ENCODE data around the gene SLC49A4. TPM values are rescaled to one million over a fixed set of nuclear protein-coding genes. Genes with fewer than 3 reads are reported as not detected.
A peak's percentile ranks its signal among the peaks of the same experiment; 100 is the strongest.

Gene SLC49A4
- total RNA-seq, 1 experiment from 2014 or later = 11.3 TPM

GRCh38 chr3:122760453-122761271 lies 34.2 kb upstream of the SLC49A4 start:
- Histone ChIP-seq H3K9ac (ENCODE audit: low read length) (no peak overlapping the region), H4K20me1 (ENCODE audit: insufficient read depth) (no peaks in the 10 kb centered on the region), H3K27ac (ENCODE audit: low read depth, low read length) (no peak overlapping the region), H3K4me1 (ENCODE audit: control insufficient read depth in 1 of 2, insufficient read depth in 2 of 2, low read length in 2 of 2) (peaks cover 11 to 16% of the 10 kb centered on the region in 2 experiments; a peak in 3 of 4 replicates), H3K4me2 (ENCODE audit: low read length) (peak overlapping the region; percentile 26; the same call in 1 of the 2 replicates), H3K9me2 (ENCODE audit: insufficient read depth) (no peaks in the 10 kb centered on the region), H3K9me3 (ENCODE audit: control insufficient read depth in 1 of 2, insufficient read depth in 1 of 2, low read depth in 1 of 2, low read length in 2 of 2) (no peaks in the 10 kb centered on the region), H3K27me3 (ENCODE audit: insufficient read depth, low read length) (no peaks in the 10 kb centered on the region), H2AFZ (ENCODE audit: low read depth, low read length, poor library complexity, severe bottlenecking) (no peak overlapping the region), H3K4me3 (replicated peaks in 1 of 2; ENCODE audit: low read depth in 1 of 2, low read length in 2 of 2) (no peak overlapping the region), H3K36me3 (ENCODE audit: control insufficient read depth in 1 of 2, insufficient read depth in 2 of 2, low read length in 2 of 2) (no peaks in the 10 kb centered on the region), H3K79me2 (ENCODE audit: insufficient read depth, low read length) (no peaks in the 10 kb centered on the region)
- no peak for TF ChIP-seq EZH2 (IDR thresholded peaks at IDR 0.05)
- no peak for TF ChIP-seq ZNF274 (IDR thresholded peaks at IDR 0.05; ENCODE audit: low read depth, low read length)
- ChIA-PET RAD21 (ENCODE audit: low non-redundant PET in 1 of 2, low total read pairs in 2 of 2, uncharacterized antibody in 2 of 2, unreplicated experiment in 2 of 2) (no interaction called here), POLR2A (no interaction called here), CTCF (no interaction called here)
- peak; percentile 67; the same call in 1 of the 2 replicates for ATAC-seq
- intact Hi-C loops (cut with micrococcal nuclease) = no loop called here
- BruUV-seq (replicated peaks) = no TSS peak
- peak; percentile 8 for DNase-seq (ENCODE audit: low read depth, low spot score)

DNA sequence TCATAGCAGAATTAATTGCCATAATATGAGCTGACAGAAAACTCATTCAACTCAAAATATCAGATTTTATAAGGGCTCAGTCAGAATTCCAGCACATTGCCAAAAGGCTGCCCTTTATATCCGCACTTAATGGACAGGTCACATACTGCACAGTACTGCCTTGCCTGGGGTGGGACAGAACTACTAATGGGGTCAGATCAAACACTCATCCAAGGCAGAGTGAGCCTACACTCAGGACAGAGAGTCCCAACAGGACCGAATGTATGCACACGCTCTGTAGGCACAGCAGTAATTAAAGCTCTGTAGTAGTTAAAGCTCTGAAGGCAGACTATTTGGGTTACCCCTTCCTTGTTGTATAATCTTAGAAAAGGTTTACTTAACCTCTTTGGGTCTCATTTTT lies 28.4 kb upstream of the SLC49A4 start:
- BruUV-seq (replicated peaks) = no TSS peak
- Histone ChIP-seq H3K27me3 (ENCODE audit: insufficient read depth, low read length) (no peaks in the 10 kb centered on the region), H3K27ac (ENCODE audit: low read depth, low read length) (no peak overlapping the region), H2AFZ (ENCODE audit: low read depth, low read length, poor library complexity, severe bottlenecking) (no peak overlapping the region), H3K9me3 (ENCODE audit: control insufficient read depth in 1 of 2, insufficient read depth in 1 of 2, low read depth in 1 of 2, low read length in 2 of 2) (no peaks in the 10 kb centered on the region), H3K4me1 (ENCODE audit: control insufficient read depth in 1 of 2, insufficient read depth in 2 of 2, low read length in 2 of 2) (peaks cover 0 to 4% of the 10 kb centered on the region in 2 experiments; a peak in 2 of 4 replicates), H3K4me3 (replicated peaks in 1 of 2; ENCODE audit: low read depth in 1 of 2, low read length in 2 of 2) (no peak overlapping the region), H3K9ac (ENCODE audit: low read length) (no peak overlapping the region), H3K9me2 (ENCODE audit: insufficient read depth) (no peaks in the 10 kb centered on the region), H4K20me1 (ENCODE audit: insufficient read depth) (no peaks in the 10 kb centered on the region), H3K4me2 (ENCODE audit: low read length) (no peak overlapping the region), H3K79me2 (ENCODE audit: insufficient read depth, low read length) (no peaks in the 10 kb centered on the region), H3K36me3 (ENCODE audit: control insufficient read depth in 1 of 2, insufficient read depth in 2 of 2, low read length in 2 of 2) (no peaks in the 10 kb centered on the region)
- CTCF ChIA-PET = interaction anchor here (2.1 kb wide), 1 partner anchor 11 kb away, joined by 8 read pairs; no protein-coding TSS in a partner anchor
- RAD21 ChIA-PET (ENCODE audit: low non-redundant PET in 1 of 2, low total read pairs in 2 of 2, uncharacterized antibody in 2 of 2, unreplicated experiment in 2 of 2) = no interaction called here
- DNase-seq (ENCODE audit: low read depth, low spot score) (no peak), ATAC-seq (no peak)
- intact Hi-C loops (cut with micrococcal nuclease) = no loop called here
- TF ChIP-seq ELF1 (IDR thresholded peaks at IDR 0.05; ENCODE audit: borderline replicate concordance, low read depth) = no peak
- no peak for TF ChIP-seq EZH2 (IDR thresholded peaks at IDR 0.05)
- TF ChIP-seq RAD21 (IDR thresholded peaks at IDR 0.05; ENCODE audit: low read depth) = no peak
- TF ChIP-seq ZBTB33 (IDR thresholded peaks at IDR 0.05; ENCODE audit: extremely low read depth, insufficient replicate concordance, low read length) = no peak
- TF ChIP-seq ZNF274 (IDR thresholded peaks at IDR 0.05; ENCODE audit: low read depth, low read length) = no peak
- no peak for TF ChIP-seq CBX3 (IDR thresholded peaks at IDR 0.05; ENCODE audit: low read depth)
- TF ChIP-seq POLR2A (IDR thresholded peaks at IDR 0.05; ENCODE audit: borderline replicate concordance, extremely low read depth, insufficient read depth, insufficient read length) = no peak
- TF ChIP-seq CEBPB (IDR thresholded peaks at IDR 0.05; ENCODE audit: low read depth) = no peak
- TF ChIP-seq EGR1 (IDR thresholded peaks at IDR 0.05; ENCODE audit: low read depth) = no peak
- POLR2A ChIA-PET = no interaction called here
